BE2C (cell line): ENCODE results near the gene GRIN2A.

ENCODE experiments used
- DNase-seq: peaks from one replicate; pipeline ENCODE4 v3.0.0-alpha.2; 2020
- H3K27me3 ChIP-seq: fragments of 250-450 bp; sonication (Bioruptor Pico); 2 replicates; pipeline ENCODE4 v1.5.1; 2020; ENCODE audit warnings: mild to moderate bottlenecking
- H3K36me3 ChIP-seq: fragments of 250-450 bp; sonication (Bioruptor Pico); 2 replicates; pipeline ENCODE4 v1.5.1; 2020; ENCODE audit warnings: mild to moderate bottlenecking
- H3K4me1 ChIP-seq: fragments of 250-450 bp; sonication (Bioruptor Pico); 2 replicates; pipeline ENCODE4 v1.5.1; 2020
- H3K4me3 ChIP-seq: 2 replicates; pipeline ENCODE4 v1.5.1; 2011; ENCODE audit warnings: low read depth, low read length
- H3K9me3 ChIP-seq: fragments of 250-450 bp; sonication (Bioruptor Pico); 2 replicates; pipeline ENCODE4 v1.5.1; 2020
- CTCF ChIP-seq: IDR thresholded peaks from 2 replicates; pipeline ENCODE4 v1.5.1; 2012; ENCODE audit warnings: mild to moderate bottlenecking, low read depth, low read length

GRIN2A gene

GRCh38 chr16:10020866-10021265 lies 161.4 kb downstream of the GRIN2A start:
- Histone ChIP-seq H3K27me3 (no peaks in the 10 kb centered on the region), H3K9me3 (no peaks in the 10 kb centered on the region; the same call in 1 of the 2 replicates), H3K4me1 (no peaks in the 10 kb centered on the region), H3K4me3 (no peak overlapping the region), H3K36me3 (no peaks in the 10 kb centered on the region)
- TF ChIP-seq CTCF = no peak
- DNase-seq = no peak

GRCh38 chr16:10016752-10017151 lies 165.5 kb downstream of the GRIN2A start:
- no peaks in the 10 kb centered on the region; the same call in 1 of the 2 replicates for H3K9me3 ChIP-seq
- no peaks in the 10 kb centered on the region for H3K4me1 ChIP-seq
- no peaks in the 10 kb centered on the region for H3K36me3 ChIP-seq
- no peak for TF ChIP-seq CTCF
- H3K4me3 ChIP-seq = no peak overlapping the region
- no peaks in the 10 kb centered on the region for H3K27me3 ChIP-seq
- DNase-seq = no peak

- TF ChIP-seq CTCF = no peak
- no peaks in the 10 kb centered on the region for H3K9me3 ChIP-seq
- DNase-seq = no peak
- H3K27me3 ChIP-seq = no peaks in the 10 kb centered on the region
- H3K4me1 ChIP-seq = no peaks in the 10 kb centered on the region
- no peaks in the 10 kb centered on the region for H3K36me3 ChIP-seq
- H3K4me3 ChIP-seq = no peak overlapping the region
Measured at GRCh38 chr16:10015397-10015796, 166.8 kb downstream of the GRIN2A start.

- no peaks in the 10 kb centered on the region for H3K9me3 ChIP-seq
- H3K36me3 ChIP-seq = no peaks in the 10 kb centered on the region
- H3K27me3 ChIP-seq = no peaks in the 10 kb centered on the region
- H3K4me1 ChIP-seq = no peaks in the 10 kb centered on the region
- TF ChIP-seq CTCF = no peak
- no peak overlapping the region for H3K4me3 ChIP-seq
- DNase-seq = no peak
Measured at GRCh38 chr16:10013774-10014173, 168.5 kb downstream of the GRIN2A start.

- no peaks in the 10 kb centered on the region for H3K36me3 ChIP-seq
- no peak for TF ChIP-seq CTCF
- no peaks in the 10 kb centered on the region for H3K4me1 ChIP-seq
- DNase-seq = no peak
- no peaks in the 10 kb centered on the region for H3K9me3 ChIP-seq
- H3K4me3 ChIP-seq = no peak overlapping the region
- H3K27me3 ChIP-seq = no peaks in the 10 kb centered on the region
Measured at GRCh38 chr16:10013364-10013763, 168.9 kb downstream of the GRIN2A start.

- H3K4me1 ChIP-seq = no peaks in the 10 kb centered on the region
- TF ChIP-seq CTCF = no peak
- H3K36me3 ChIP-seq = no peaks in the 10 kb centered on the region
- DNase-seq = no peak
- no peak overlapping the region for H3K4me3 ChIP-seq
- no peaks in the 10 kb centered on the region for H3K9me3 ChIP-seq
- H3K27me3 ChIP-seq = no peaks in the 10 kb centered on the region
Measured at GRCh38 chr16:10009684-10010083, 172.5 kb downstream of the GRIN2A start.
